ENCODE results near the gene MLLT10. TPM values are rescaled to one million over a fixed set of nuclear protein-coding genes. Genes with fewer than 3 reads are reported as not detected.

The MLLT10 gene
- total and polyA plus RNA-seq, 2 of the 8 experiments (the other 6 are each of a cell fraction or from before 2014, with no cell fraction given), result 53.1 to 62.1 TPM

DNA sequence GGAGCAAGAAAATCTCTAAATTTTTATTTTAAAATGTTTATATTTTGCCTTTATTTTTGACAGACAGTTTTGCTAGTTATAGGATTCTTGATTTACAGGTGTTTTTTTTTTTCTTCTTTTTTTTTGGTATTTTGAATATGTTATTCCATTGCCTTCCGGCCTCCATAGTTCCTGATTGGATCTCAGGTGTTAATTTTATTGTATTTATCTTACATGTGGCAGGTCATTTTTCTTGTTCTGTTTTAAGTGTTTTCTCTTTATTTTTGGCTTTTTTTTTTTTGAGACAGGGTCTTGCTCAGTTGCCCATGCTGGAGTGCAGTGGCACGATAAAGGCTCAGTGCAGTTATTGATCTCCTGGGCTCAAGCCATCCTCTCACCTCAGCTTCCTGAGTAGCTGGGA lies 73.9 kb downstream of the MLLT10 start (continued):
- TF ChIP-seq, protein P1, sequence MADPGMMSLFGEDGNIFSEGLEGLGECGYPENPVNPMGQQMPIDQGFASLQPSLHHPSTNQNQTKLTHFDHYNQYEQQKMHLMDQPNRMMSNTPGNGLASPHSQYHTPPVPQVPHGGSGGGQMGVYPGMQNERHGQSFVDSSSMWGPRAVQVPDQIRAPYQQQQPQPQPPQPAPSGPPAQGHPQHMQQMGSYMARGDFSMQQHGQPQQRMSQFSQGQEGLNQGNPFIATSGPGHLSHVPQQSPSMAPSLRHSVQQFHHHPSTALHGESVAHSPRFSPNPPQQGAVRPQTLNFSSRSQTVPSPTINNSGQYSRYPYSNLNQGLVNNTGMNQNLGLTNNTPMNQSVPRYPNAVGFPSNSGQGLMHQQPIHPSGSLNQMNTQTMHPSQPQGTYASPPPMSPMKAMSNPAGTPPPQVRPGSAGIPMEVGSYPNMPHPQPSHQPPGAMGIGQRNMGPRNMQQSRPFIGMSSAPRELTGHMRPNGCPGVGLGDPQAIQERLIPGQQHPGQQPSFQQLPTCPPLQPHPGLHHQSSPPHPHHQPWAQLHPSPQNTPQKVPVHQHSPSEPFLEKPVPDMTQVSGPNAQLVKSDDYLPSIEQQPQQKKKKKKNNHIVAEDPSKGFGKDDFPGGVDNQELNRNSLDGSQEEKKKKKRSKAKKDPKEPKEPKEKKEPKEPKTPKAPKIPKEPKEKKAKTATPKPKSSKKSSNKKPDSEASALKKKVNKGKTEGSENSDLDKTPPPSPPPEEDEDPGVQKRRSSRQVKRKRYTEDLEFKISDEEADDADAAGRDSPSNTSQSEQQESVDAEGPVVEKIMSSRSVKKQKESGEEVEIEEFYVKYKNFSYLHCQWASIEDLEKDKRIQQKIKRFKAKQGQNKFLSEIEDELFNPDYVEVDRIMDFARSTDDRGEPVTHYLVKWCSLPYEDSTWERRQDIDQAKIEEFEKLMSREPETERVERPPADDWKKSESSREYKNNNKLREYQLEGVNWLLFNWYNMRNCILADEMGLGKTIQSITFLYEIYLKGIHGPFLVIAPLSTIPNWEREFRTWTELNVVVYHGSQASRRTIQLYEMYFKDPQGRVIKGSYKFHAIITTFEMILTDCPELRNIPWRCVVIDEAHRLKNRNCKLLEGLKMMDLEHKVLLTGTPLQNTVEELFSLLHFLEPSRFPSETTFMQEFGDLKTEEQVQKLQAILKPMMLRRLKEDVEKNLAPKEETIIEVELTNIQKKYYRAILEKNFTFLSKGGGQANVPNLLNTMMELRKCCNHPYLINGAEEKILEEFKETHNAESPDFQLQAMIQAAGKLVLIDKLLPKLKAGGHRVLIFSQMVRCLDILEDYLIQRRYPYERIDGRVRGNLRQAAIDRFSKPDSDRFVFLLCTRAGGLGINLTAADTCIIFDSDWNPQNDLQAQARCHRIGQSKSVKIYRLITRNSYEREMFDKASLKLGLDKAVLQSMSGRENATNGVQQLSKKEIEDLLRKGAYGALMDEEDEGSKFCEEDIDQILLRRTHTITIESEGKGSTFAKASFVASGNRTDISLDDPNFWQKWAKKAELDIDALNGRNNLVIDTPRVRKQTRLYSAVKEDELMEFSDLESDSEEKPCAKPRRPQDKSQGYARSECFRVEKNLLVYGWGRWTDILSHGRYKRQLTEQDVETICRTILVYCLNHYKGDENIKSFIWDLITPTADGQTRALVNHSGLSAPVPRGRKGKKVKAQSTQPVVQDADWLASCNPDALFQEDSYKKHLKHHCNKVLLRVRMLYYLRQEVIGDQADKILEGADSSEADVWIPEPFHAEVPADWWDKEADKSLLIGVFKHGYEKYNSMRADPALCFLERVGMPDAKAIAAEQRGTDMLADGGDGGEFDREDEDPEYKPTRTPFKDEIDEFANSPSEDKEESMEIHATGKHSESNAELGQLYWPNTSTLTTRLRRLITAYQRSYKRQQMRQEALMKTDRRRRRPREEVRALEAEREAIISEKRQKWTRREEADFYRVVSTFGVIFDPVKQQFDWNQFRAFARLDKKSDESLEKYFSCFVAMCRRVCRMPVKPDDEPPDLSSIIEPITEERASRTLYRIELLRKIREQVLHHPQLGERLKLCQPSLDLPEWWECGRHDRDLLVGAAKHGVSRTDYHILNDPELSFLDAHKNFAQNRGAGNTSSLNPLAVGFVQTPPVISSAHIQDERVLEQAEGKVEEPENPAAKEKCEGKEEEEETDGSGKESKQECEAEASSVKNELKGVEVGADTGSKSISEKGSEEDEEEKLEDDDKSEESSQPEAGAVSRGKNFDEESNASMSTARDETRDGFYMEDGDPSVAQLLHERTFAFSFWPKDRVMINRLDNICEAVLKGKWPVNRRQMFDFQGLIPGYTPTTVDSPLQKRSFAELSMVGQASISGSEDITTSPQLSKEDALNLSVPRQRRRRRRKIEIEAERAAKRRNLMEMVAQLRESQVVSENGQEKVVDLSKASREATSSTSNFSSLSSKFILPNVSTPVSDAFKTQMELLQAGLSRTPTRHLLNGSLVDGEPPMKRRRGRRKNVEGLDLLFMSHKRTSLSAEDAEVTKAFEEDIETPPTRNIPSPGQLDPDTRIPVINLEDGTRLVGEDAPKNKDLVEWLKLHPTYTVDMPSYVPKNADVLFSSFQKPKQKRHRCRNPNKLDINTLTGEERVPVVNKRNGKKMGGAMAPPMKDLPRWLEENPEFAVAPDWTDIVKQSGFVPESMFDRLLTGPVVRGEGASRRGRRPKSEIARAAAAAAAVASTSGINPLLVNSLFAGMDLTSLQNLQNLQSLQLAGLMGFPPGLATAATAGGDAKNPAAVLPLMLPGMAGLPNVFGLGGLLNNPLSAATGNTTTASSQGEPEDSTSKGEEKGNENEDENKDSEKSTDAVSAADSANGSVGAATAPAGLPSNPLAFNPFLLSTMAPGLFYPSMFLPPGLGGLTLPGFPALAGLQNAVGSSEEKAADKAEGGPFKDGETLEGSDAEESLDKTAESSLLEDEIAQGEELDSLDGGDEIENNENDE (IDR thresholded peaks at IDR 0.05; ENCODE audit: insufficient replicate concordance, low read length), result no peak
- TF ChIP-seq SP1 (IDR thresholded peaks at IDR 0.05; ENCODE audit: low read depth, low read length) (no peak), BRCA1 (IDR thresholded peaks at IDR 0.05; ENCODE audit: low read depth, low read length) (no peak), SIRT6 (IDR thresholded peaks at IDR 0.05; ENCODE audit: low read length) (no peak), EGR1 (IDR thresholded peaks at IDR 0.05; ENCODE audit: borderline replicate concordance, low read depth, low read length) (no peak), JUN (IDR thresholded peaks at IDR 0.05; ENCODE audit: low read depth, low read length) (no peak), CBX5 (IDR thresholded peaks at IDR 0.05; ENCODE audit: low read depth, low read length) (no peak), ASH2L (IDR thresholded peaks at IDR 0.05; ENCODE audit: low read length) (no peak), SRF (IDR thresholded peaks at IDR 0.05; ENCODE audit: low read depth, low read length) (no peak), BACH1 (IDR thresholded peaks at IDR 0.05; ENCODE audit: low read length) (no peak)
- TF ChIP-seq, protein P2, sequence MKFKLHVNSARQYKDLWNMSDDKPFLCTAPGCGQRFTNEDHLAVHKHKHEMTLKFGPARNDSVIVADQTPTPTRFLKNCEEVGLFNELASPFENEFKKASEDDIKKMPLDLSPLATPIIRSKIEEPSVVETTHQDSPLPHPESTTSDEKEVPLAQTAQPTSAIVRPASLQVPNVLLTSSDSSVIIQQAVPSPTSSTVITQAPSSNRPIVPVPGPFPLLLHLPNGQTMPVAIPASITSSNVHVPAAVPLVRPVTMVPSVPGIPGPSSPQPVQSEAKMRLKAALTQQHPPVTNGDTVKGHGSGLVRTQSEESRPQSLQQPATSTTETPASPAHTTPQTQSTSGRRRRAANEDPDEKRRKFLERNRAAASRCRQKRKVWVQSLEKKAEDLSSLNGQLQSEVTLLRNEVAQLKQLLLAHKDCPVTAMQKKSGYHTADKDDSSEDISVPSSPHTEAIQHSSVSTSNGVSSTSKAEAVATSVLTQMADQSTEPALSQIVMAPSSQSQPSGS (IDR thresholded peaks at IDR 0.05; ENCODE audit: low read length), result no peak
